ENCODE results near the gene FOXRED1.
A peak's percentile ranks its signal among the peaks of the same experiment; 100 is the strongest.

Gene FOXRED1

DNA sequence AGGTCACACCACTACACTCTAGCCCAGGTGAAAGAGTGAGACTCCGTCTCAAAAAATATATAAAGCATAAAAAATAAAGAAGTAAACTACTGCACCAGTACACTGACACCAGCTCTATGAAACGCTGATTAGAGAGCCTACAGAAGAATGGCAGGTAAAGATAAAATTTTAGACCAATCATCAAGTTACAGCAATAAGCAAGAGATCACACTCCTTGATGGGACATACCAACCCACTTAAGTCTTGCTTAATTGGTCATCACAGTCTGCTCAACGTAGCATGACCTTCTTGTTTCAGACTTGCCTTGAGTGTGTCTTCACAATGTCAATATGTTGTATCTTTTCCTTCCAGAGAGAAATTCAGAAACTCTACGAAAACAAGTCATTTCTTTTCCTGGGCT lies 12.7 kb upstream of the FOXRED1 start:
- DNase-seq (ENCODE audit: low read depth) = no peak
- TF ChIP-seq, protein P1, sequence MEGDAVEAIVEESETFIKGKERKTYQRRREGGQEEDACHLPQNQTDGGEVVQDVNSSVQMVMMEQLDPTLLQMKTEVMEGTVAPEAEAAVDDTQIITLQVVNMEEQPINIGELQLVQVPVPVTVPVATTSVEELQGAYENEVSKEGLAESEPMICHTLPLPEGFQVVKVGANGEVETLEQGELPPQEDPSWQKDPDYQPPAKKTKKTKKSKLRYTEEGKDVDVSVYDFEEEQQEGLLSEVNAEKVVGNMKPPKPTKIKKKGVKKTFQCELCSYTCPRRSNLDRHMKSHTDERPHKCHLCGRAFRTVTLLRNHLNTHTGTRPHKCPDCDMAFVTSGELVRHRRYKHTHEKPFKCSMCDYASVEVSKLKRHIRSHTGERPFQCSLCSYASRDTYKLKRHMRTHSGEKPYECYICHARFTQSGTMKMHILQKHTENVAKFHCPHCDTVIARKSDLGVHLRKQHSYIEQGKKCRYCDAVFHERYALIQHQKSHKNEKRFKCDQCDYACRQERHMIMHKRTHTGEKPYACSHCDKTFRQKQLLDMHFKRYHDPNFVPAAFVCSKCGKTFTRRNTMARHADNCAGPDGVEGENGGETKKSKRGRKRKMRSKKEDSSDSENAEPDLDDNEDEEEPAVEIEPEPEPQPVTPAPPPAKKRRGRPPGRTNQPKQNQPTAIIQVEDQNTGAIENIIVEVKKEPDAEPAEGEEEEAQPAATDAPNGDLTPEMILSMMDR (IDR thresholded peaks at IDR 0.05; ENCODE audit: insufficient read depth, low read depth, low read length, missing control alignments) = no peak
- H3K4me3 ChIP-seq (ENCODE audit: low read depth, low read length) = no peak overlapping the region

GRCh38 chr11:126257144-126257543 lies 11.8 kb upstream of the FOXRED1 start:
- TF ChIP-seq, protein P1 (IDR thresholded peaks at IDR 0.05; ENCODE audit: insufficient read depth, low read depth, low read length, missing control alignments) = no peak
- DNase-seq (ENCODE audit: low read depth) = no peak
- no peak overlapping the region for H3K4me3 ChIP-seq (ENCODE audit: low read depth, low read length)

DNA sequence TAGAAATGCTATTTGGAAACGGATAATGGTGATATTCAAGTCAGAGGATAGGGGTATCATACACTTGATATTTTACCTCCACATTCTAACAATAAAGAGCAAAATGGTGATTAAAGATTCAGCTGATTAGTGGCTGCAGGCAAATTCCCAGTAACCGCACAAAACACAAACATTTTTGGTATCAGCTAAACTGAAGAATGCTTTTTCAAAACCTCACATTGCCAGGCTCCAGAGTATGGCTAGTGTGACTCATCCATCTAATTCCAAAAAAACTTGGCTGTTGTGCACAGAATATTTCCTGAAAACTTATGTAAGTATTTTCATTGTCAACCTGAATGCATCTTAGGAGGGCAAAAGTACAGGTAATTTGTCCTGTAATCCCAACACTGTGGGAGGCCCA lies 11.2 kb upstream of the FOXRED1 start:
- DNase-seq (ENCODE audit: low read depth) = no peak
- no peak overlapping the region for H3K4me3 ChIP-seq (ENCODE audit: low read depth, low read length)
- TF ChIP-seq, protein P1 (IDR thresholded peaks at IDR 0.05; ENCODE audit: insufficient read depth, low read depth, low read length, missing control alignments) = no peak

DNA sequence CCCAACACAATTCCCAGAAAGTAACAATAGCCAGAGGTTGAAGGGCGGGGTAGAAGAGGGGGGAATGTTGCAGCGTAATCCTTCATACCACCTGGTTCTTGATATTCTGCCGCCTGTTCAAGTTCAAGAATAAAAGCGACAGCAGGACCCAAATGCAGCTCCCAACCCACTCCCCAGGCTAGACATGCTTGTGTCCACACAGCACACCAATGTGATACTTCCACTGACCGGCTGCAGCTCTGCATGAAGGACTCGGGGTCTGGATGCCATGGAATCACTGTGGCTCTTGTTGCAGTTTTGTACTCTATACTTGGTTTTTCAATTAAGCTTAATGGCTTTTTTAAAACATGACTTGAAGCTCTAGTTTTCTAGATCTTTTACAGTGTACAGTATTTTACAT lies 6.7 kb upstream of the FOXRED1 start:
- H3K4me3 ChIP-seq (ENCODE audit: low read depth, low read length) = no peak overlapping the region
- TF ChIP-seq, protein P1 (IDR thresholded peaks at IDR 0.05; ENCODE audit: insufficient read depth, low read depth, low read length, missing control alignments) = no peak
- DNase-seq (ENCODE audit: low read depth) = no peak

- TF ChIP-seq, protein P1 (IDR thresholded peaks at IDR 0.05; ENCODE audit: insufficient read depth, low read depth, low read length, missing control alignments) = no peak
- no peak for DNase-seq (ENCODE audit: low read depth)
- H3K4me3 ChIP-seq (ENCODE audit: low read depth, low read length) = no peak overlapping the region
Measured at GRCh38 chr11:126263489-126263888, 5.5 kb upstream of the FOXRED1 start.

DNA sequence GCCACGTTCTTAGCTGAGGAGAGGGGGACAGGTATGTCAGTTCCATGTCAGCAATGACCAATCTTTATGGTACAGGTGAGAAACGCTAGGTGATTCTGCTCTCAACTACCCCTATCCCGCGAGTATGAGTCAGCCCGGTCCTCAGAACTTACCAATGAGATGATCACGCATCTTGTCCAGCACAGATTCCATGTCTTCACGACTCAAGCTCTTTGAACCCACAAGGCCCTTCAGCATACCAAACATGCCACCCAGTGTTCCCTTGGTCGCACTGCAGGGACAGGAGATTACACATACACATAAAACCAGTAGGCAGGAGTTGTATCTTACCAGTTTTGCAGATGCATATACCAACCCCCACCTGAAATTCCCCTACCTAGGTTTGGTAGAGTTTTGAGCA lies 3.1 kb upstream of the FOXRED1 start:
- no peak for DNase-seq (ENCODE audit: low read depth)
- H3K4me3 ChIP-seq (ENCODE audit: low read depth, low read length) = no peak overlapping the region
- TF ChIP-seq, protein P1 (IDR thresholded peaks at IDR 0.05; ENCODE audit: insufficient read depth, low read depth, low read length, missing control alignments) = no peak

DNA sequence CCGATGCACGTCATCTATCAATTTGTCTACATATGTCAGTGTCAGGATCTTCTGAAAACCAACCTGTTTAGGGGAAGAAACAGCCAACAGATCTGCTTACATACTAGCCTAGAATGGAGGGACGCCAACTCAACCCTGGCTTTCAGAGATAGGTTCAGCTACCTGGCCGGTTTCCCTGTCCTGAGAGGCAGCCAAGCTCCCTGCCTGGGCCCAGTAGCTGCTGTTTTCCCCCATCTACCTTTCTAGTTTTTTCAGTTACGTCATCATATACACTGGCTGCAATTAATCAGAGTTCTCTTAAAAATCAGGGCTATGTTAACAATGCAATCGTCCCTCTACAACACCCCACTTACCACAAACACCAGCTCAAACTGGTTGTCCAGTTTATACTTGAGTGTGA lies 1.3 kb upstream of the FOXRED1 start:
- TF ChIP-seq, protein P1 (IDR thresholded peaks at IDR 0.05; ENCODE audit: insufficient read depth, low read depth, low read length, missing control alignments) = no peak
- DNase-seq (ENCODE audit: low read depth) = no peak
- H3K4me3 ChIP-seq (ENCODE audit: low read depth, low read length) = peak overlapping the region; percentile 88

All from GM12865 (cell line).